PC-9 (cell line): Measurements from ENCODE around the gene SBK3.

Source experiments
- EZH2 ChIP-seq: fragments of 200-600 bp; sonication (generic); IDR thresholded peaks from 2 replicates; pipeline ENCODE4 v1.8.0; 2017; ENCODE audit warnings: antibody characterized with exemption, low read depth
- TF ChIP-seq, protein P1 (sequence below): fragments of 200-600 bp; sonication (generic); conservative IDR thresholded peaks from 2 replicates; pipeline ENCODE4 v1.6.1; 2017; ENCODE audit warnings: mixed run types, antibody characterized with exemption, mild to moderate bottlenecking, moderate library complexity

DNA sequence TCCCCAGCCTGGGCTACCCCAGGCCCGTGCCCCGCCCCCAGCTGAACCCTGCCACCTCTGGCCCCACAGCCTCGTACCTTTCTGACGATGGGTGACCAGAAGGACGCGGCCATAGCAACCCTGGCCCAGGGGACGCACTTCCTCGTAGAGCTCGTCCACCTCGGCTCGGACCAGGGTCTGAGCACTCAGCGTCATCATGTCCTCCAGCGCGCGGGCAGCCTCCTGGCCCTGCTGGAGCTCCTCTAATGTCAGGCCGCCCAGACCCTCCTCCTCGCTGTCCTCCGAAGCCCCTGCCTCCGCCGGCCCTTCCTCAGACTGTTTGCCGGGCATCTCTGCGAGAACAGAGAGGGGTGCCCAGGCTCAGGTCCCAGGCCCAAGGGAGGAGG is 9.4 kb downstream of the SBK3 start:
- TF ChIP-seq, protein P1, sequence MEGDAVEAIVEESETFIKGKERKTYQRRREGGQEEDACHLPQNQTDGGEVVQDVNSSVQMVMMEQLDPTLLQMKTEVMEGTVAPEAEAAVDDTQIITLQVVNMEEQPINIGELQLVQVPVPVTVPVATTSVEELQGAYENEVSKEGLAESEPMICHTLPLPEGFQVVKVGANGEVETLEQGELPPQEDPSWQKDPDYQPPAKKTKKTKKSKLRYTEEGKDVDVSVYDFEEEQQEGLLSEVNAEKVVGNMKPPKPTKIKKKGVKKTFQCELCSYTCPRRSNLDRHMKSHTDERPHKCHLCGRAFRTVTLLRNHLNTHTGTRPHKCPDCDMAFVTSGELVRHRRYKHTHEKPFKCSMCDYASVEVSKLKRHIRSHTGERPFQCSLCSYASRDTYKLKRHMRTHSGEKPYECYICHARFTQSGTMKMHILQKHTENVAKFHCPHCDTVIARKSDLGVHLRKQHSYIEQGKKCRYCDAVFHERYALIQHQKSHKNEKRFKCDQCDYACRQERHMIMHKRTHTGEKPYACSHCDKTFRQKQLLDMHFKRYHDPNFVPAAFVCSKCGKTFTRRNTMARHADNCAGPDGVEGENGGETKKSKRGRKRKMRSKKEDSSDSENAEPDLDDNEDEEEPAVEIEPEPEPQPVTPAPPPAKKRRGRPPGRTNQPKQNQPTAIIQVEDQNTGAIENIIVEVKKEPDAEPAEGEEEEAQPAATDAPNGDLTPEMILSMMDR: no peak
- no peak for TF ChIP-seq EZH2
